Esophagus squamous epithelium (tissue), 5 donors: ENCODE data around the gene RAD54L. TPM values are rescaled to one million over a fixed set of nuclear protein-coding genes. Genes with fewer than 3 reads are reported as not detected.

Source experiments
- DNase-seq: peaks from one replicate; lab custom pipeline; 2025; lab: John Stamatoyannopoulos, UW
- H3K27ac ChIP-seq, 4 donors: fragments of 200-600 bp; sonication (generic); one replicate each; pipeline ENCODE4 v1.5.1; 2016 to 2019; ENCODE audit warnings: mild to moderate bottlenecking in 1 of 4
- H3K27me3 ChIP-seq, 4 donors: fragments of 200-600 bp; sonication (generic); 1 replicate in 3 of 4; 2 replicates in 1 of 4; pipeline versions ENCODE4 v1.5.1 to v1.6.0; 2017 to 2021; ENCODE audit warnings: antibody characterized with exemption in 1 of 4
- H3K36me3 ChIP-seq, 3 donors: fragments of 200-600 bp; sonication (generic); one replicate each; pipeline ENCODE4 v1.5.1; 2016 to 2019
- H3K4me1 ChIP-seq, 3 donors: fragments of 200-600 bp; sonication (generic); one replicate each; pipeline ENCODE4 v1.5.1; 2017 to 2019
- H3K4me3 ChIP-seq, 4 donors: fragments of 200-600 bp; sonication (generic); 1 replicate in 3 of 4; 2 replicates in 1 of 4; pipeline ENCODE4 v1.5.1; 2016 to 2019; ENCODE audit warnings: mild to moderate bottlenecking in 2 of 4, moderate library complexity in 1 of 4
- H3K9me3 ChIP-seq, 3 donors: fragments of 200-600 bp; sonication (generic); one replicate each; pipeline ENCODE4 v1.5.1; 2016 to 2019
- POLR2A ChIP-seq, 4 donors: fragments of 450-650 bp; IDR thresholded peaks; one replicate each; pipeline ENCODE4 v1.6.1; 2017; ENCODE audit warnings: antibody characterized with exemption in 4 of 4, mild to moderate bottlenecking in 4 of 4, moderate library complexity in 3 of 4
- WGBS, 2 donors: methylation state at CpG; one replicate each; pipeline ENCODE4 v1.1.5; 2018; 5-methylcytosine and 5-hydroxymethylcytosine counted together
- intact Hi-C: fragments of 100-400 bp; cut with DNase I; formaldehyde crosslinking; loops from one replicate; pipeline ENCODE4 v1.15.0; 2022
- total RNA-seq, 4 donors: library from RNA; depleted of rRNA; stranded (reverse); fragments of >200 nt; gene quantifications; one replicate each; pipeline ENCODE4 v1.1.0, GENCODE V29; 2016
- TF ChIP-seq, protein P1 (sequence below), 6 experiments: fragments of 450-650 bp in 4 of 6; fragments of 200-600 bp in 2 of 6; sonication (generic) in 2 of 6; IDR thresholded peaks; one replicate each; pipeline ENCODE4 v1.5.1; 2016 to 2019; ENCODE audit warnings: antibody characterized with exemption in 6 of 6, mild to moderate bottlenecking in 4 of 6, moderate library complexity in 4 of 6
- donor health status: DM: yes; HTN: yes; CAD: no.

RAD54L gene
- total RNA-seq, 4 donors from 2014 or later: 1.9 to 7.8 (median 6.8) TPM

DNA sequence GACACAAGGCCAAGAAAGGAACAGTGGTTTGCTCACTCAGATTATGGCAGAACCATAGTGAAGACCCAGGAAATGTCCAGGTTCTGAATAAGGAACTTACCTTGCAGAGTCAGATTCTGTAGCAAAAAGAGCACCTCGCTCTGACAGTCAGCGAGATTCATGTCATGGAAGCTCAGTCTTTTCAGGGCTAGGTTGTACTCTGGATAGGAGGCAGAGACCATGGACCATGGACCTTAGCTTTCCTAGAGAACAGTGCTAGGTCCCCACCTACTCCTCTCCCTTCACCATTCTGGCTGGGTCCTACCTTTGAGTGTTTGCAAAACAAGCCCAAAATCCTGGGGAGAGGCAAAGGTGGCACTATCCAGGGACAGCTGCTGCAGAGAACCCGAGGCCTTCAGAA lies 32.5 kb downstream of the RAD54L start:
- 93 to 97% methylated on average over 3 of the region's 3 CpGs for WGBS, 2 donors

DNA sequence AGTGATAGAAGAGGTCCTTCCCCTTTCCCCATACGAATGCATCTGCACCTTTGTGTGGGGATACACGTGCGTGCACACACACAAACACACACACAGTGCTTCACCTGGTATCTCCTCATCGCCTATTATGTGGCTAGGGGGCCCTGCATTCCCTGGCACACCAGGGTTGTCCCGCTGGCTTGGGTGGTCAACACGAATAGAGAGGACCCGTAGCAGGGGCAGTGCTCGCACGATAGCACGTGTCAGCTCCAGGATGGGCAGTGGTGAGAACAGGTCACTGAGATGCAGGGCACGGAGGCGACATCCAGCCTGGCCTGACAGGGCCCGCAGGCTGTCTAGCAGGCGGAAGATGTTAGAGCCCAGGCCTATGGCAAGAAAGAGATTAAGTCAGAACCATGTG lies 33.5 kb downstream of the RAD54L start:
- H3K27me3 ChIP-seq: no peaks in the 10 kb centered on the region
- no peak for DNase-seq
- WGBS, 2 donors: 96 to 97% methylated on average over 4 to 8 of the region's 14 CpGs
- no peaks in the 10 kb centered on the region for H3K4me1 ChIP-seq
- H3K27ac ChIP-seq: no peak overlapping the region
- no peaks in the 10 kb centered on the region for H3K9me3 ChIP-seq
- H3K4me3 ChIP-seq: no peak overlapping the region
- TF ChIP-seq POLR2A (IDR thresholded peaks at IDR 0.05): no peak
- TF ChIP-seq, protein P1, sequence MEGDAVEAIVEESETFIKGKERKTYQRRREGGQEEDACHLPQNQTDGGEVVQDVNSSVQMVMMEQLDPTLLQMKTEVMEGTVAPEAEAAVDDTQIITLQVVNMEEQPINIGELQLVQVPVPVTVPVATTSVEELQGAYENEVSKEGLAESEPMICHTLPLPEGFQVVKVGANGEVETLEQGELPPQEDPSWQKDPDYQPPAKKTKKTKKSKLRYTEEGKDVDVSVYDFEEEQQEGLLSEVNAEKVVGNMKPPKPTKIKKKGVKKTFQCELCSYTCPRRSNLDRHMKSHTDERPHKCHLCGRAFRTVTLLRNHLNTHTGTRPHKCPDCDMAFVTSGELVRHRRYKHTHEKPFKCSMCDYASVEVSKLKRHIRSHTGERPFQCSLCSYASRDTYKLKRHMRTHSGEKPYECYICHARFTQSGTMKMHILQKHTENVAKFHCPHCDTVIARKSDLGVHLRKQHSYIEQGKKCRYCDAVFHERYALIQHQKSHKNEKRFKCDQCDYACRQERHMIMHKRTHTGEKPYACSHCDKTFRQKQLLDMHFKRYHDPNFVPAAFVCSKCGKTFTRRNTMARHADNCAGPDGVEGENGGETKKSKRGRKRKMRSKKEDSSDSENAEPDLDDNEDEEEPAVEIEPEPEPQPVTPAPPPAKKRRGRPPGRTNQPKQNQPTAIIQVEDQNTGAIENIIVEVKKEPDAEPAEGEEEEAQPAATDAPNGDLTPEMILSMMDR (IDR thresholded peaks at IDR 0.05): no peak
- H3K36me3 ChIP-seq: peaks cover 21 to 86% (median 29%) of the 10 kb centered on the region in 3 donors
- intact Hi-C loops: no loop called here

More for the DNA sequence above, 32.5 kb downstream of the RAD54L start:
- Histone ChIP-seq H3K4me3 (no peak overlapping the region), H3K36me3 (peaks cover 11 to 77% (median 20%) of the 10 kb centered on the region in 3 donors), H3K27me3 (no peaks in the 10 kb centered on the region), H3K27ac (no peak overlapping the region), H3K4me1 (no peaks in the 10 kb centered on the region), H3K9me3 (no peaks in the 10 kb centered on the region)
- intact Hi-C loops: no loop called here
- TF ChIP-seq, protein P1 (IDR thresholded peaks at IDR 0.05): no peak
- TF ChIP-seq POLR2A (IDR thresholded peaks at IDR 0.05): no peak
- no peak for DNase-seq

DNA sequence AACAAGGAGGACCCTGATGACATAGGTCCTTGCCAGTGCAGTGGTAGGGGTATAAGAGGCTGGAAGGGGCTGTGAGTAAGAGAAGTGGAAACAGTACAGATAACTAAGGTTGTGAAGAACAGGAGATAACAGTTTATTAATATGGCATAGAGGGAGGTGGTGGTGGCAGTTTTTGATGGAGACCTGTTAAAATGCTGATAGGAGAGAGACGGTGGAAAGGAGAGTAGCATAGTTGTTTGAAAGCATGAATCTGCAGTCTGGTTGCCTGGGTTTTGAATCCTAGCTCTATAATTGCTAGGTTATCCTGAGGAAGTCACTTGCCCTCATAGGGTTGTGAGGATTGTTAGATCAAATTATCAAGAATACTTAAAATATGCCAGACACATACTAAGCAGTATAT lies 36.5 kb downstream of the RAD54L start:
- H3K9me3 ChIP-seq: no peaks in the 10 kb centered on the region
- WGBS, 2 donors: 95% methylated on average over 1 of the region's 1 CpG
- no peaks in the 10 kb centered on the region for H3K4me1 ChIP-seq
- H3K36me3 ChIP-seq: peaks cover 29 to 99% (median 32%) of the 10 kb centered on the region in 3 donors
- intact Hi-C loops: no loop called here
- TF ChIP-seq, protein P1 (IDR thresholded peaks at IDR 0.05): no peak
- TF ChIP-seq POLR2A (IDR thresholded peaks at IDR 0.05): no peak
- no peak overlapping the region for H3K27ac ChIP-seq
- H3K27me3 ChIP-seq: no peaks in the 10 kb centered on the region
- no peak overlapping the region for H3K4me3 ChIP-seq
- no peak for DNase-seq

DNA sequence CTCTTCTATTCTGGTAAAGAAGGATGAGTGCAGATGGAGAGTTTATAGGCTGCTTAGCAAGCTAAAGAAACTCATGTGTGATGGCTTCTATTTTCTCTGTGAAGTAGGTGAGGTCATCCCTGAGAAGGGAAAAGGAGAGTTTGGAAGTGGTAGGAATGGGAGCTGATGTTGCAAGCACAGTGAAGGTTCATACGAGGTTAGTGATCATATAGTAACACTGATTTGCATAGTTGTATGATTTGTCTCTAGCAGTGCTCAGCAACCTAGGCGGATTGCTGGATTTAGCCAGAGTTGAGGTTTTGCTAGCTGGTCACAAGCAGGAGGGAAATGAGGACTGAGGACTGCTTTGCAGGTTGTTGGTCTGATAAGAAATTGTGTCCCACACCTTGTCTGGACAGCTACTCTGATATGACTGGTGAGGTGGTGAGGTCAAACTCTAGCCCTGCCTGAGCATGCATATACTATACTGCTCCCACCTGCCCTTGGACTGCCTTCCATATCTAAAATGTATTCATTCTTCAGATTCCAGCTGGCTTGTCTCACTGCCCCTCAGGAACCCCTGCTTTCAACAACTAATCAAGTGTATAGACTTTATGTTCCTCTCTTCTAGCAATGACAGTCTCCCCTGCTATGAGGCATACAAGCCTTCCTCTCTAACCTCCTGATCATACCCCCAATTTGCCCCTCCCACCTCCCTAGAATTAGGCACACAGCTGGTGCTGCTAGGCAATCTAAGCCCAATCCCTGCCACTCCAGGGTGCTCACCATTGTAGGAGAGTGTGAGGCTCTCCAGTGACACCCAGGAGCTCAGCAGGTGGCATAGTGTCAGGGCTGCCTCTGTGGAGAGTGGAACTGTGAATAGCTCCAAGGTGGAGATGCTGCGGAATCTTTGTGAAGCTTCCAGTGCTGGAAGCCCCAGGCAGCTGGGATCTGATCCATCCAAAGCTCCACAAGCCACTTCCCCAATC lies 37.3 kb downstream of the RAD54L start:
- H3K4me3 ChIP-seq: no peak overlapping the region
- no peaks in the 10 kb centered on the region for H3K27me3 ChIP-seq
- DNase-seq: no peak
- H3K4me1 ChIP-seq: no peaks in the 10 kb centered on the region
- peaks cover 29 to 99% (median 32%) of the 10 kb centered on the region in 3 donors for H3K36me3 ChIP-seq
- H3K27ac ChIP-seq: no peak overlapping the region
- 69 to 85% methylated on average over 3 of the region's 3 CpGs for WGBS, 2 donors
- H3K9me3 ChIP-seq: no peaks in the 10 kb centered on the region
- TF ChIP-seq, protein P1 (IDR thresholded peaks at IDR 0.05): no peak
- TF ChIP-seq POLR2A (IDR thresholded peaks at IDR 0.05): no peak
- intact Hi-C loops: no loop called here
